H9 (cell line): ENCODE measurements around the gene ATXN7L3B. TPM values are rescaled to one million over a fixed set of nuclear protein-coding genes. Genes with fewer than 3 reads are reported as not detected.

Experiments
- DNase-seq: peaks from one replicate; pipeline ENCODE4 v3.0.0-alpha.2; 2017
- H2AFZ ChIP-seq: one replicate; pipeline ENCODE4 v1.6.1; 2013; ENCODE audit warnings: mild to moderate bottlenecking, low read length, control low read depth, moderate library complexity
- H2AK5ac ChIP-seq: 2 replicates; pipeline ENCODE4 v1.6.1; 2013; ENCODE audit warnings: low read length, control low read depth, mixed read lengths; ENCODE audit not compliant: insufficient read length
- H2BK120ac ChIP-seq: one replicate; pipeline ENCODE4 v1.6.1; 2013; ENCODE audit warnings: low read depth, mild to moderate bottlenecking, low read length, control low read depth, inconsistent platforms; ENCODE audit not compliant: poor library complexity, severe bottlenecking
- H2BK12ac ChIP-seq: 2 replicates; pipeline ENCODE4 v1.6.1; 2013; ENCODE audit warnings: low read length, control low read depth, mixed read lengths, low read depth; ENCODE audit not compliant: insufficient read length
- H2BK15ac ChIP-seq: 2 replicates; pipeline ENCODE4 v1.6.1; 2013; ENCODE audit warnings: low read depth, low read length, control low read depth
- H2BK20ac ChIP-seq: one replicate; pipeline ENCODE4 v1.6.1; 2013; ENCODE audit warnings: low read depth, mild to moderate bottlenecking, low read length, control low read depth, inconsistent platforms; ENCODE audit not compliant: poor library complexity, severe bottlenecking
- H2BK5ac ChIP-seq: 2 replicates; pipeline ENCODE4 v1.6.1; 2013; ENCODE audit warnings: low read length, control low read depth, mixed read lengths; ENCODE audit not compliant: insufficient read length
- H3K14ac ChIP-seq: 2 replicates; pipeline ENCODE4 v1.6.1; 2013; ENCODE audit warnings: low read length, control low read depth; ENCODE audit not compliant: insufficient read depth
- H3K18ac ChIP-seq: 2 replicates; pipeline ENCODE4 v1.6.1; 2013; ENCODE audit warnings: low read depth, mild to moderate bottlenecking, mixed read lengths, low read length, control low read depth; ENCODE audit not compliant: insufficient read length
- H3K23ac ChIP-seq: 2 replicates; pipeline ENCODE4 v1.6.1; 2013; ENCODE audit warnings: low read length, control low read depth, mixed read lengths, low read depth; ENCODE audit not compliant: insufficient read length
- H3K23me2 ChIP-seq: 2 replicates; pipeline ENCODE4 v1.6.1; 2013; ENCODE audit warnings: low read depth, mild to moderate bottlenecking, mixed read lengths, low read length, control low read depth; ENCODE audit not compliant: insufficient read length, poor library complexity, severe bottlenecking
- H3K27ac ChIP-seq: 2 replicates; pipeline ENCODE4 v1.5.1; 2013; ENCODE audit warnings: low read length, control low read depth, mixed read lengths, low read depth; ENCODE audit not compliant: insufficient read length
- H3K27me3 ChIP-seq: 2 replicates; pipeline ENCODE4 v1.6.1; 2013; ENCODE audit warnings: low read length, control low read depth, inconsistent platforms; ENCODE audit not compliant: insufficient read depth
- H3K4ac ChIP-seq: 2 replicates; pipeline ENCODE4 v1.6.1; 2013; ENCODE audit warnings: low read depth, mild to moderate bottlenecking, control low read depth, inconsistent platforms, low read length, moderate library complexity
- H3K4me1 ChIP-seq: 2 replicates; pipeline ENCODE4 v1.6.1; 2013; ENCODE audit warnings: low read length, control low read depth, inconsistent platforms; ENCODE audit not compliant: insufficient read depth
- H3K4me2 ChIP-seq: 2 replicates; pipeline ENCODE4 v1.6.1; 2013; ENCODE audit warnings: low read length, control low read depth, mixed read lengths; ENCODE audit not compliant: insufficient read length, insufficient read depth
- H3K56ac ChIP-seq: 2 replicates; pipeline ENCODE4 v1.6.1; 2013; ENCODE audit warnings: low read depth, mild to moderate bottlenecking, mixed read lengths, low read length, control low read depth; ENCODE audit not compliant: insufficient read length
- H3K79me1 ChIP-seq: 2 replicates; pipeline ENCODE4 v1.6.1; 2013; ENCODE audit warnings: low read depth, mild to moderate bottlenecking, moderate library complexity, low read length, control low read depth, inconsistent platforms; ENCODE audit not compliant: insufficient read depth, poor library complexity, severe bottlenecking
- H3K79me2 ChIP-seq: 2 replicates; pipeline ENCODE4 v1.6.1; 2013; ENCODE audit warnings: low read length, control low read depth, inconsistent platforms; ENCODE audit not compliant: insufficient read depth
- H3K9ac ChIP-seq: 2 replicates; pipeline ENCODE4 v1.6.1; 2013; ENCODE audit warnings: low read length, control low read depth, mixed read lengths; ENCODE audit not compliant: insufficient read length; ENCODE audit errors: extremely low read depth
- H3K9me3 ChIP-seq: one replicate; pipeline ENCODE4 v1.6.1; 2013; ENCODE audit warnings: low read depth, low read length, inconsistent platforms; ENCODE audit not compliant: control insufficient read depth
- H3T11ph ChIP-seq: one replicate; pipeline ENCODE4 v1.6.1; 2013; ENCODE audit warnings: mild to moderate bottlenecking, low read length, control low read depth, inconsistent platforms
- H4K20me1 ChIP-seq: one replicate; pipeline ENCODE4 v1.6.1; 2013; ENCODE audit not compliant: control insufficient read depth, insufficient read length, insufficient read depth
- H4K5ac ChIP-seq: 2 replicates; pipeline ENCODE4 v1.6.1; 2013; ENCODE audit warnings: low read depth, mild to moderate bottlenecking, mixed read lengths, low read length, control low read depth; ENCODE audit not compliant: insufficient read length
- H4K8ac ChIP-seq: replicated peaks from 2 replicates; pipeline ENCODE4 v1.6.1; 2013; ENCODE audit warnings: low read length, control low read depth, mixed read lengths, low read depth; ENCODE audit not compliant: insufficient read length
- H4K91ac ChIP-seq: 2 replicates; pipeline ENCODE4 v1.6.1; 2013; ENCODE audit warnings: low read depth, mild to moderate bottlenecking, moderate library complexity, mixed read lengths, low read length, control low read depth; ENCODE audit not compliant: insufficient read length
- H3K27ac Mint-ChIP-seq, 3 experiments: 2 replicates in 2 of 3; 3 replicates in 1 of 3; pipeline ENCODE4 v1.8.0; 2020 to 2021; ENCODE audit warnings: mixed read lengths in 3 of 3, mild to moderate bottlenecking in 1 of 3, moderate library complexity in 1 of 3
- H3K27me3 Mint-ChIP-seq: 2 replicates; pipeline ENCODE4 v1.8.0; 2021; ENCODE audit warnings: low read depth, mild to moderate bottlenecking, moderate library complexity, mixed read lengths
- H3K36me3 Mint-ChIP-seq, 3 experiments: 2 replicates in 2 of 3; 3 replicates in 1 of 3; pipeline ENCODE4 v1.8.0; 2020 to 2021; ENCODE audit warnings: low read depth in 3 of 3, mixed read lengths in 3 of 3; ENCODE audit not compliant: insufficient read depth in 1 of 3
- H3K4me1 Mint-ChIP-seq, 2 experiments: 2 replicates each; pipeline ENCODE4 v1.8.0; 2020; ENCODE audit warnings: mixed read lengths in 2 of 2
- H3K4me3 Mint-ChIP-seq, 2 experiments: 2 replicates in 1 of 2; 3 replicates in 1 of 2; pipeline ENCODE4 v1.8.0; 2020 to 2021; ENCODE audit warnings: mild to moderate bottlenecking in 2 of 2, mixed read lengths in 2 of 2, moderate library complexity in 1 of 2
- H3K9me3 Mint-ChIP-seq, 2 experiments: 2 replicates in 1 of 2; 3 replicates in 1 of 2; pipeline ENCODE4 v1.8.0; 2020; ENCODE audit warnings: mild to moderate bottlenecking in 2 of 2, mixed read lengths in 2 of 2, moderate library complexity in 1 of 2
- WGBS: extraction: QIAGEN DNeasy Blood & Tissue Kit; methylation state at CpG from one replicate; pipeline ENCODE4 v1.1.7; 2013; ENCODE audit warnings: missing lambda C conversion rate, low lambda C conversion rate, mixed read lengths; ENCODE audit not compliant: insufficient read length; ENCODE audit errors: extremely low coverage; 5-methylcytosine and 5-hydroxymethylcytosine counted together
- total RNA-seq: library from RNA; stranded (reverse); gene quantifications from 2 replicates; pipeline ENCODE4 v1.2.1, GENCODE V29; 2021
- TF ChIP-seq, protein P1 (sequence below): fragments of 200-600 bp; sonication (generic); conservative IDR thresholded peaks from 3 replicates; pipeline ENCODE4 v1.8.0; 2021; ENCODE audit warnings: antibody characterized with exemption, mild to moderate bottlenecking

ATXN7L3B gene
- total RNA-seq, 1 experiment from 2014 or later: 35.3 TPM

DNA sequence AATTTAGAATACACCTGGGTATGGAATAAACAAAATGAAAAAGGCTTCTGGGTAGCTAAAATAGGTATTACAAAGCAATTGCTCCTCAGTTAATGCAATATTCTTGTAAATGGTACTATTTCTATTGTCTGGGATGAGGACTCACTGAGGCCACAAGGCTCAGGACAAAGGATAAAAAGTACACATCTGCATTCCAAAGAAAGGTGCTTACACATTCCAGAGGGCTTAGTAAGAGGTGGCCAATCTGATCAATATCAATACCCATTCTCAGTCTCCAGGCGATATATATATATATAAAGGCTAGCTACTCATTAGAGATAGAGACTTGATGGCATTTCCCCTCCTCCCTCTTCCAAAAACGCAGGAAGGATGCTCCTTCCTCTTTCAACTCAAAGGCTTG lies 43.8 kb downstream of the ATXN7L3B start:
- Histone ChIP-seq H4K91ac (no peak overlapping the region), H3K9me3 (no peaks in the 10 kb centered on the region), H2BK5ac (no peak overlapping the region), H3K18ac (no peak overlapping the region), H3K27me3 (no peaks in the 10 kb centered on the region), H4K8ac (no peak overlapping the region), H3K9ac (no peak overlapping the region), H4K5ac (no peak overlapping the region), H3K23me2 (no peaks in the 10 kb centered on the region), H3K14ac (no peak overlapping the region), H2BK120ac (no peak overlapping the region), H3K27ac (no peak overlapping the region), H3T11ph (no peak overlapping the region), H3K4me2 (no peak overlapping the region), H3K79me1 (no peaks in the 10 kb centered on the region), H4K20me1 (no peaks in the 10 kb centered on the region), H2BK12ac (no peak overlapping the region), H3K23ac (no peak overlapping the region), H3K4ac (no peak overlapping the region), H2AFZ (no peak overlapping the region), H2BK20ac (no peak overlapping the region), H3K79me2 (no peaks in the 10 kb centered on the region), H3K56ac (no peak overlapping the region), H3K4me1 (no peaks in the 10 kb centered on the region; the same call in 1 of the 2 replicates), H2BK15ac (no peak overlapping the region), H2AK5ac (no peak overlapping the region)
- H3K4me1 Mint-ChIP-seq: peaks cover 12 to 17% of the 10 kb centered on the region in 2 experiments
- no peak overlapping the region for H3K4me3 Mint-ChIP-seq
- no CpG with 5 or more reads among the region's 2 CpGs for WGBS
- no peaks in the 10 kb centered on the region for H3K9me3 Mint-ChIP-seq
- no peak for DNase-seq
- no peaks in the 10 kb centered on the region for H3K36me3 Mint-ChIP-seq
- H3K27me3 Mint-ChIP-seq: no peaks in the 10 kb centered on the region
- TF ChIP-seq, protein P1, sequence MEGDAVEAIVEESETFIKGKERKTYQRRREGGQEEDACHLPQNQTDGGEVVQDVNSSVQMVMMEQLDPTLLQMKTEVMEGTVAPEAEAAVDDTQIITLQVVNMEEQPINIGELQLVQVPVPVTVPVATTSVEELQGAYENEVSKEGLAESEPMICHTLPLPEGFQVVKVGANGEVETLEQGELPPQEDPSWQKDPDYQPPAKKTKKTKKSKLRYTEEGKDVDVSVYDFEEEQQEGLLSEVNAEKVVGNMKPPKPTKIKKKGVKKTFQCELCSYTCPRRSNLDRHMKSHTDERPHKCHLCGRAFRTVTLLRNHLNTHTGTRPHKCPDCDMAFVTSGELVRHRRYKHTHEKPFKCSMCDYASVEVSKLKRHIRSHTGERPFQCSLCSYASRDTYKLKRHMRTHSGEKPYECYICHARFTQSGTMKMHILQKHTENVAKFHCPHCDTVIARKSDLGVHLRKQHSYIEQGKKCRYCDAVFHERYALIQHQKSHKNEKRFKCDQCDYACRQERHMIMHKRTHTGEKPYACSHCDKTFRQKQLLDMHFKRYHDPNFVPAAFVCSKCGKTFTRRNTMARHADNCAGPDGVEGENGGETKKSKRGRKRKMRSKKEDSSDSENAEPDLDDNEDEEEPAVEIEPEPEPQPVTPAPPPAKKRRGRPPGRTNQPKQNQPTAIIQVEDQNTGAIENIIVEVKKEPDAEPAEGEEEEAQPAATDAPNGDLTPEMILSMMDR: no peak
- peak overlapping the region in 1 of 3 experiments; percentile 88; a peak in 1 of 7 replicates for H3K27ac Mint-ChIP-seq
